Type B pancreatic cell (in vitro differentiated cells): Measurements from ENCODE around the gene AK2. TPM values are rescaled to one million over a fixed set of nuclear protein-coding genes. Genes with fewer than 3 reads are reported as not detected.

Experiments used
- DNase-seq: peaks from one replicate; pipeline ENCODE4 v3.0.0; 2021; ENCODE audit warnings: mixed read lengths; ENCODE audit not compliant: unreplicated experiment; ENCODE audit errors: extremely low spot score
- H3K27ac Mint-ChIP-seq: 2 replicates; pipeline ENCODE4 v1.8.0; 2021; ENCODE audit warnings: mild to moderate bottlenecking, mixed read lengths
- H3K27me3 Mint-ChIP-seq: 2 replicates; pipeline ENCODE4 v1.8.0; 2021; ENCODE audit warnings: mixed read lengths
- H3K36me3 Mint-ChIP-seq: 2 replicates; pipeline ENCODE4 v1.8.0; 2021; ENCODE audit warnings: mixed read lengths
- H3K4me1 Mint-ChIP-seq: one replicate; pipeline ENCODE4 v1.8.0; 2021; ENCODE audit warnings: mixed read lengths; ENCODE audit not compliant: unreplicated experiment
- H3K4me3 Mint-ChIP-seq: 2 replicates; pipeline ENCODE4 v1.8.0; 2021; ENCODE audit warnings: mild to moderate bottlenecking, mixed read lengths
- H3K9me3 Mint-ChIP-seq: 2 replicates; pipeline ENCODE4 v1.8.0; 2021; ENCODE audit warnings: mixed read lengths
- total RNA-seq: library from RNA; stranded (reverse); gene quantifications from 2 replicates; pipeline ENCODE4 v1.2.1, GENCODE V29; 2021; ENCODE audit warnings: low replicate concordance
- TF ChIP-seq, protein P1 (sequence below): fragments of 200-600 bp; sonication (generic); conservative IDR thresholded peaks from 2 replicates; pipeline ENCODE4 v1.5.0; 2021; ENCODE audit warnings: antibody characterized with exemption, mild to moderate bottlenecking

Gene AK2
- total RNA-seq, 1 donor from 2014 or later, result 140 TPM

- TF ChIP-seq, protein P1, sequence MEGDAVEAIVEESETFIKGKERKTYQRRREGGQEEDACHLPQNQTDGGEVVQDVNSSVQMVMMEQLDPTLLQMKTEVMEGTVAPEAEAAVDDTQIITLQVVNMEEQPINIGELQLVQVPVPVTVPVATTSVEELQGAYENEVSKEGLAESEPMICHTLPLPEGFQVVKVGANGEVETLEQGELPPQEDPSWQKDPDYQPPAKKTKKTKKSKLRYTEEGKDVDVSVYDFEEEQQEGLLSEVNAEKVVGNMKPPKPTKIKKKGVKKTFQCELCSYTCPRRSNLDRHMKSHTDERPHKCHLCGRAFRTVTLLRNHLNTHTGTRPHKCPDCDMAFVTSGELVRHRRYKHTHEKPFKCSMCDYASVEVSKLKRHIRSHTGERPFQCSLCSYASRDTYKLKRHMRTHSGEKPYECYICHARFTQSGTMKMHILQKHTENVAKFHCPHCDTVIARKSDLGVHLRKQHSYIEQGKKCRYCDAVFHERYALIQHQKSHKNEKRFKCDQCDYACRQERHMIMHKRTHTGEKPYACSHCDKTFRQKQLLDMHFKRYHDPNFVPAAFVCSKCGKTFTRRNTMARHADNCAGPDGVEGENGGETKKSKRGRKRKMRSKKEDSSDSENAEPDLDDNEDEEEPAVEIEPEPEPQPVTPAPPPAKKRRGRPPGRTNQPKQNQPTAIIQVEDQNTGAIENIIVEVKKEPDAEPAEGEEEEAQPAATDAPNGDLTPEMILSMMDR, result no peak
- Mint-ChIP-seq H3K27me3 (no peaks in the 10 kb centered on the region), H3K36me3 (peaks cover 37% of the 10 kb centered on the region), H3K27ac (no peak overlapping the region), H3K4me1 (peaks cover 31% of the 10 kb centered on the region), H3K9me3 (no peaks in the 10 kb centered on the region), H3K4me3 (no peak overlapping the region)
- DNase-seq, result no peak
Observed at GRCh38 chr1:33010932-33011731, 25.6 kb downstream of the AK2 start.

- DNase-seq, result no peak
- H3K9me3 Mint-ChIP-seq, result no peaks in the 10 kb centered on the region
- H3K27me3 Mint-ChIP-seq, result no peaks in the 10 kb centered on the region
- no peak overlapping the region for H3K27ac Mint-ChIP-seq
- H3K4me3 Mint-ChIP-seq, result no peak overlapping the region
- TF ChIP-seq, protein P1, result no peak
- H3K4me1 Mint-ChIP-seq, result peaks cover 35% of the 10 kb centered on the region
- H3K36me3 Mint-ChIP-seq, result peaks cover 39% of the 10 kb centered on the region
Observed at GRCh38 chr1:33009561-33009960, 27.1 kb downstream of the AK2 start.

DNA sequence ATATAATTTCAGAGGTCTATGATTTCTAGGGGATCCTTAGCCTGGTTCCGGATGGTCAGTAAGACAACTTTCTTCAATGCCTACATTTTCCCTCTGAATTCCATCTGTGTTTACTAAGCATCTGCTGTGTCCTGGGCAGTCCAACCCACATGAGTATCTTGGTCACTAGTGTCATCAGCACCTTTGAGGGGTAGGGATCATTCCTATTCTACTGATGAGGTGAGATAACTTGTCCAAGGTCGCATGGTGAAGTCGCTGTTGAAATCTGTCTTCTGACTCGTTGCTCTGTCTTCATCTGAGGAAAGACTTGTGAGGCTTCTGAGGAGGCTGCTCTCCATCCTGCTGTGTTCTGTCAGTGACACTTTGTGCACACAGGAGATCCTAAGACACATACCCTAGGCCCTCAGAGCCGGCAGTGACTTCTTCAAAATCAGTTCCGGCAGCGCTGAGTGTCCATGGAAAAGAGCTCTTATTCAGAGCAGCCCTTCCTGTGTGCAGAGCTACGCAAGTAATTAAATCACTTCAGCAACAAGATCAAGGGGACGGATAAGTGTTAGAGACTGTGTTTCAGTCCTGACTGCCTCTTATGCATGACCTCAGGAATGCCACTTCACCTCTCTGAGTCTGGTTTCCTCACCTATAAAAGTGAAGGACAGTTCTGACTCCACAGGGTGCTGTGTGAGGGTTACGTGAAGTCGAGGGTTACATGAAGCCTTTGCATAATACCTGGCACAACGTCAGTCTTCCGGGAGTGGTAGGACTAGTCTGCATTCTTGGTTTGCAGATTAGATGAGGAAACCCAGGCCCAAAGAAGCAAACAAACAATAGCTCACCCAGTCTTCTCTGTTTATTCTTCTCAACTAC, 28.4 kb downstream of the AK2 start:
- Mint-ChIP-seq H3K27ac (peak overlapping the region; percentile 79), H3K36me3 (peaks cover 35% of the 10 kb centered on the region), H3K4me3 (no peak overlapping the region), H3K9me3 (no peaks in the 10 kb centered on the region), H3K4me1 (peaks cover 40% of the 10 kb centered on the region), H3K27me3 (no peaks in the 10 kb centered on the region)
- TF ChIP-seq, protein P1, result no peak
- no peak for DNase-seq

DNA sequence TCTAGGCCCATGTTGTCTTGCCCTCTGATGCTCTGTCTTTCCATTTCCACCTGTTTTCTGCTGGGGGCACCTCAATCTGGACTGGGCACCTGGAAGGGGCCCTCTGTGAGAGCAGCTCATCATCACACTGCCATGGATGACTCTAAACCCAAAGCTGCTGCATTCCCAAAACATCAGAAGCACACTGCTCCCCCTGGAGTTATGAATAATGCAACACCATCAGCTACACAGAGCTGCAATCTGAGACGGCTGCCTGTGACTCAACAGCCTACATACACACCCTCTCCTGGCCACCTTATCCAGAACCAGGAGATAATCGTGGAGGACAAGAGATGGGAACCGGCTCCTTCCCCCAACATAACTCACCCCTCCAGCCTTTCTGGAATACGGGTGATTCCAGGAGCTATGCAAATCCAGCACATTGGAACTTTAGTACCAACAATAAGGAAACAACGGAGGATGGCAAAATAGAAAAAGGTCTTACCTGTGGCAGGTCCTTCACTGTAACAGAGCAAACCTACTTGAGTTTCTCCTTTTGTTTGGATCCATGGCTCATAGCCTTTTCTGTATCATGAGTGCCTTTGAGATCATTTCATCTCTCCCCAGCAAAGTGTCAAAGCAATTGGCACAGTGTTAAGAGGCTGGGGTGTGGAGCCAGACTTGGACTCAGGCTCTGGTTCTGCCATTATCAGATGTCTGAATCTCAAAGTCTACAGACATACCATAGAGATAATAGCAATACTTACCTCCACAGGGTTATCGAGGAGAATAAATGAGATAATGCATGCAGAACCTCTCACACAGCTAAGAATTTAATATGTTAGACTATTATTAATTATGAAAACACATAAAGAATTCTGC, 29.3 kb downstream of the AK2 start:
- DNase-seq, result no peak
- TF ChIP-seq, protein P1, result peak; percentile 49
- peak overlapping the region; percentile 5 for H3K4me3 Mint-ChIP-seq

DNA sequence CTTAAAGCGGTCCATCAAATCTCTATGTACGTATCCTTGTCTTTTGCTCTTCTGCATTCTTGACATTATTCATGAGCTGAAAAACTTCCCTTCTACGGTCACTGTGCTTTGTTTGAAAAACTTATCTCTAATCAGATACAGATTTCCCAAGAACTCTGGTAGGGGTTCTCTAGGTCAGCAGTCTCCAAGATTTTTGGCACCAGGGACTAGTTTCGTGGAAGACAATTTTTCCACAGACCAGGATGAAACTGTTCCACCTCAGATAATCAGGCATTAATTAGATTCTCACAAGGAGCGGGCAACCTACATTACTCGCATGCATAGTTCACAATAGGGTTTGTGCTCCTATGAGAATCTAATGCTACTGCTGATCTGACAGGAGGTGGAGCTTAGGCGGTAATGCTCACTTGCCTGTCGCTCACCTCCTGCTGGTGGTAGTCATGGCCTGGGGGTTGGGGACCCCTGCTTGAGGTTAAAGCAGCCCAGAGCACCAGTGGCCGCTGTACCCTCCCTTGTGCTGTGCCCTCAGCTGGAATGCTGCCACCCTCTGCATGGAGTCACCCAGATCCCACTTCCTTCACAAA, 30.8 kb downstream of the AK2 start:
- Mint-ChIP-seq H3K9me3 (no peaks in the 10 kb centered on the region), H3K4me1 (peaks cover 45% of the 10 kb centered on the region), H3K27ac (no peak overlapping the region), H3K36me3 (peaks cover 18% of the 10 kb centered on the region), H3K27me3 (no peaks in the 10 kb centered on the region), H3K4me3 (no peak overlapping the region)
- no peak for DNase-seq
- TF ChIP-seq, protein P1, result no peak

More for the DNA sequence above, 29.3 kb downstream of the AK2 start:
- Mint-ChIP-seq H3K9me3 (no peaks in the 10 kb centered on the region), H3K27me3 (no peaks in the 10 kb centered on the region), H3K27ac (peak overlapping the region; percentile 69), H3K4me1 (peaks cover 40% of the 10 kb centered on the region), H3K36me3 (peaks cover 29% of the 10 kb centered on the region)
